Stimulated activated CD8-positive, alpha-beta memory T cell treated with anti-CD3 and anti-CD28 coated beads, Interleukin-7, amount 100 ng/mL, for 24 hours (primary cell): ENCODE results near the gene ZC3H10.
"Not testable (repeated sequence)": the region's sequence is repeated elsewhere in the genome, so short reads cannot be mapped to it uniquely, and the experiment has no call there.

Experiments
- DNase-seq: peaks from one replicate; pipeline ENCODE4 v3.0.0-alpha.2; 2020; ENCODE audit warnings: low read depth

ZC3H10 gene

GRCh38 chr12:56154818-56155217 lies 36.8 kb downstream of the ZC3H10 start:
- DNase-seq: no peak

- no peak for DNase-seq
These were observed 37.3 kb downstream of the ZC3H10 start for GRCh38 chr12:56155256-56155845.

DNA sequence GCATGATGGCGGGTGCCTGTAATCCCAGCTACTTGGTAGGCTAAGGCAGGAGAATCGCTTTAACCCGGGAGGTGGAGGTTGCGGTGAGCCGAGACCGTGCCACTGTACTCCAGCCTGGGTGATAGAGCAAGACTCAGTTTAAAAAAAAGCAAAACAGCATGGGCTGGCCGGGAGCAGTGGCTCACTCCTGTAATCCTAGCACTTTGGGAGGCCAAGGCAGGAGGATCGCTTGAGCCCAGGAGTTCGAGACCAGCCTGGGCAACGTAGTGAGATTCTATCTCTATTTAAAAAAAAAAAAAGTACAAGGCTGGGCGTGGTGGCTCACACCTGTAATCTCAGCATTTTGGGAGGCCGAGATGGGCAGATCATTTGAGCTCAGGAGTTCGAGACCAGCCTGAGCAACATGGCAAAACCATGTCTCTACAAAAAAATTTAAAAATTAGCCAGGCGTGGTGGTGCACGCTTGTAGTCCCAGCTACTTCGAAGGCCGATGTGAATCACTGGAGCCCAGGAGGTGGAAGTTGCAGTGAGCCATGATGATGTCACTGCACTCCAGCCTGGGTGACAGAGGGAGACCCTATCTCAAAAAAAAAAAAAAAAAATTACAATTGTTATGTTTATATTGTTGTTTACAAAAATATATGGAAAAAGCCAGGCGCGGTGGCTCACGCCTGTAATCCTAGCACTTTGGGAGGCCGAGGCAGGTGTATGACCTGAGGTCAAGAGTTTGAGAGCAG lies 38.6 kb downstream of the ZC3H10 start:
- DNase-seq: not testable (repeated sequence)

DNA sequence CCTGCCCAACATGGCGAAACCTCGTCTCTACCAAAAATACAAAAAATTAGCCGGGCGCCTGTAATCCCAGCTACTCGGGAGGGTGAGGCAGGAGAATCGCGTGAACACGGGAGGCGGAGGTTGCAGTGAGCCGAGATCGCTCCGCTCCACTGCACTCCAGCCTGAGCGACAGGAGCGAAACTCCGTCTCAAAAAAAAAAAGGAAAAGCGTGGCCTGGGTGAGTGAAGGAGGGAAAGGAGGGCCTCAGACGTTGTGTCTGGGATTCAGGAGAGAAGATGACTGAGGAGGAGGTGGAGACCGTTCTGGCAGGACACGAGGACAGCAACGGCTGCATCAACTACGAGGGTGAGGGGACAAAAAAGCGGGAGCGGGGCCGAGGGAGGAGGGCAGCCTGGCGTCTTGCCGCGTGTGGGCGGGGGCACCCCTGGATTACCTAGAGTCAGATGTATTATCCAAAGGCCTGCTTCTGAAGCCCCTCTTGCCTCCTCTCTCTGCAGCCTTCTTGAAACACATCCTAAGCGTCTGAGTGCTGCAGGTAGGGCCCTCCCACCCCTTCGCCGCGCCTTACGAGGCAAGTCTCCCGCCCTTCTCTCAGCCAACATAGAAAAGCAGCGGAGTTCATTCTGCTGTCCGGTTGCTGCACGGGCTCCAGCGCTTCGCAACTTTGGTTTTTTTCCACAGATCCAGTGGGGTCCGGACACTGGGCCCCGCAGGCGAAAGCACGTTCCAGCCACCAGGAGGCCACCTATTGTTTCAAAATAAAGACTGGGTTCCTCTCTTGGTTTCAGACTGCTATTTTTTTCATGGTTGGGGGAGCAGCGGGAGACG lies 39.3 kb downstream of the ZC3H10 start:
- peak; percentile 20 for DNase-seq

DNA sequence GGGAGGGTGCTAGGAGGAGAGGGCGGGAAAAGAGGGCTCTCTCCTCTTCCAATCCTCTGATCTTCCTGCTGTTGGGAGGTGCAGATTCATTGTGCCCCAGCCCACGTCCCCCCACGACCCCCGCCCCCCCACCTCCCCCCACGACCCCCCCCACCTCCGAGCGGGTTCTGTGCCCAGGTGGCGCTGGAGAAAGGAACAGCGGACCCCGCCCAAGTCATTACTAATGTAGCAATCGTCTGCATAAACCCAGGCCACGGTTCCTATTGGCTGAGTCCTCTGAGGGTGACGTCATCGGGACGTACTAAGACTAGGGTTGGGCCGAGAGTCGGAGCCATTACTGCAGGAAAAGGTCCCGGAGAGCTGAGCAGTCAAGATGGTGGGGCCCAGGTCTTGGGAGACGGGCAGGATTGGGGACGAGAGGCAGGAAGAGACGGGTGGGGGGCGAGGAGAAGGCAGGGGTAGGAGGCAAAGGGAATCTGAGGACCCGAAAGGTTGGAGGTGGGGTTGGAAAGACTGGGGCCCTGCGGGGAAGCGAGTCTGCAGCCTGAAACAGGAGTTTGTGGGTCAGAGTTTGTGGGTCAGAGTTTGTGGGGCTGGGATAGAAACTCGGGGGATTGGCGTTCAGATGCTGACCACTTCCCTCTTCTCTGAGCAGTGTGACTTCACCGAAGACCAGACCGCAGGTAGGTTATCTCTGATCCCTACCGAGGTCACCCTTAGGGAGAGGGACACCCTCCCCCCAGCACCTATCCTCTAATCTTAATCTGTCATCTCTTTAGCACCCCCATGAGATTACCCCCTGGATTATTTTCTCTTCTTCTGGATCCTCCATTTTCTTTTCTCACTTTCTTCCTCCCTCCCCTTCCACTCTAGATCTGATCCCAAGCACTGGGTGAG lies 40.2 kb downstream of the ZC3H10 start, which contains the start of gene MYL6:
TSS of gene MYL6 (plus strand) at position 331 of the 897 bp plus-strand sequence. CDS start at position 374, 43 bp downstream.
- peak; percentile 75 for DNase-seq

- DNase-seq: no peak
These were observed 40.9 kb downstream of the ZC3H10 start for GRCh38 chr12:56158926-56159461.

DNA sequence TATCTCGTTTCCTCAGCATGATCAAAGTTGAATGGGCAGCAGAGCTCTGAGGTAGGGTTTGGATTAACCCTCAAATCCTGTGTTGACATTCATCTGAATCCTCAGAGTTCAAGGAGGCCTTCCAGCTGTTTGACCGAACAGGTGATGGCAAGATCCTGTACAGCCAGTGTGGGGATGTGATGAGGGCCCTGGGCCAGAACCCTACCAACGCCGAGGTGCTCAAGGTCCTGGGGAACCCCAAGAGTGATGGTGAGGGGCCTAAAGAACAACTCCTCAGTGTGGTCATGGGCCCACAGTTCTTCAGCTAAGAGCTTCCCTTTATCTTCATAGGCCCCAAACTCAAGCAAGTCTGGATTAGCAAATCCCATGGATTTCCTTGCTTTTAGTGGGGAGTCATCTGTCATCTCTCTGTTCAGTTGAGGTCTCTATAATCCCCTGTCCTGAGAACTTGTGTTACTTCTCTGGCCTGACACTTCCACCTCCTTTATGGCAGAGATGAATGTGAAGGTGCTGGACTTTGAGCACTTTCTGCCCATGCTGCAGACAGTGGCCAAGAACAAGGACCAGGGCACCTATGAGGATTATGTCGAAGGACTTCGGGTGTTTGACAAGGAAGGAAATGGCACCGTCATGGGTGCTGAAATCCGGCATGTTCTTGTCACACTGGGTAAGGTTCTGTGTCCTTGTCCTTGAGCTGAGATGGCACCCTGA lies 41.6 kb downstream of the ZC3H10 start:
- no peak for DNase-seq

DNA sequence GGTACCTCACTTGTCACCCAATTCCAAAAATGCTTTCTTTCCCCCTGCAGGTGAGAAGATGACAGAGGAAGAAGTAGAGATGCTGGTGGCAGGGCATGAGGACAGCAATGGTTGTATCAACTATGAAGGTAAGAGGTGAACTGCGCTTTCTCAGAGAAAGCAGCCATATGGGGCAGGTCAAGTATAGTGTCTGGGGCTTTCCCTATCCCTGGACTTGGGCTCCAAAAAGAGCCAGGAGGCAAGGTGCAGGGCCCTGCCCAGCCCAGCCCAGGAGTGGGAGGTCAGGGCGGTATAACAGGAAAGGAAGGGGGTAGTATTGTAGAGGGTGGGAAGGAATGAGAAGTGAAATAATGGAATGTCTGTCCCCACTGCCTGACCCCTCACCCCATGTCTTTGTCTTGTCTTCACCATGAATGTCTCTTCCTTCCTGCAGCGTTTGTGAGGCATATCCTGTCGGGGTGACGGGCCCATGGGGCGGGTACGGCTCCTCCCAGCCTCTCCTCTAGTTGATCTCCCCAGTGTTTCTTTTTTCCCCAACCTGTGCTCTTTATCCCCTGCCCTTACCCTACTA lies 42.2 kb downstream of the ZC3H10 start:
- peak; percentile 28 for DNase-seq

DNA sequence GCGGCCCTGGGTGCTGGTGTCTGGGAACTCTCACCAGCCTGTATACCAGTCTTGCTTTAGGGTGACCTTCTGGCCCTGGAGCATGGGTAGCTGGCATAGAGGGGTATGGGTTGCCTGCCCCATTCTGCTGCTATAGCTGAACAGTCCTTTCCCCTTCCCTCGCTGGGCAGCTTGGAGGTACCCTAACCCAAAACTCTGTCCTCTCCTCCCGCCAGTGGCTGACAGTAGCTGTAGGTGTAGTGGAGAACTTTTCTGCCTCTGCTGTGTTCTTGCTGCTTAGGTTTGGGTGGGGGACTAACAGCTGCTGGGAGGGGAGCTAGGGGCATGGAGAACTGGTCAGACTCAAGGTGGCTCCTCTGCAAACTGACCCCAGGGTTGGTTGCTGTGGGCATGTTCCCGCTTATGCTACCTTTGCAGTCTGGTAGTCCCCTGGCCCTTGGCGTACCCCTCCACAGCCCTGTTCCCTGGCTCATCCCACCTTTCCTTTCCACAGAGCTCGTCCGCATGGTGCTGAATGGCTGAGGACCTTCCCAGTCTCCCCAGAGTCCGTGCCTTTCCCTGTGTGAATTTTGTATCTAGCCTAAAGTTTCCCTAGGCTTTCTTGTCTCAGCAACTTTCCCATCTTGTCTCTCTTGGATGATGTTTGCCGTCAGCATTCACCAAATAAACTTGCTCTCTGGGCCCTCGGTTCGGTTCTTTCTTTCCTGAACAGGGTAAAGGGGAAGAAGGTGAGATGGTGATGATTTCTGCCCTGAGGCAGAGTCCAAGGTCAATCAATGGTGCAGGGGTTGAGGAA lies 43.0 kb downstream of the ZC3H10 start:
- DNase-seq: no peak

DNA sequence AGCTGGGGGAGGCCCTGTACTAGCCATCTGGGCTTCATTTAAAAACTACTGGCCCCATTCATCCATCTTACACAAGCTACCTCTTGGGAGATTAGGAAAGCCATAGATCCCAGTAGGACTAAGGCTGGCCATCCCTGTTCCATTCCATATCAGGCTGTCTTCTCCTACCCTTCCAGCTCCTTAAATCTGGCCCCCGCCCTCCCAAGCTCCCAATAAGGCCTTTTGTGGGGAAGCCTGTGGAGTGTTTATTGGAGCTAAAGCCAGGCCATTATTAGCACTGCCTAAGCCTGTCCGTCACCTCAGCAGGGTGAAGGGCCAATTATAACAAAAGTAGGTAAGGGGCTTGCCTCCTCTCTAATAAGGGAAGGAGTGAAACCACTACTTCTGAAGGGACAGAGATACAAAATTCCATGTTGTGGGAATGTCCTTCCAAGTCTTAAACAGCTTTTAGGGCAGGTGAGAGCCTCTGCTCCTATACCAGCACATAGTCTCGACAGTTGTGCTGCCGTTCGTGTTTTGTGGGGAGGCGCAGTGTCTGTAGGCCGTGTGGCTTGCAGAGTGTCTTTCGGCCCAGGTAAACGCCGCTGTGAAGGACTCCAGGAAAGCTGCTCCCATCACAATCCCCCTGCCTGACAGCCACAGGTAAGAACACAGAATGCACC lies 43.8 kb downstream of the ZC3H10 start:
- DNase-seq: no peak

- no peak for DNase-seq
These were observed 44.6 kb downstream of the ZC3H10 start for GRCh38 chr12:56162468-56163290.

DNA sequence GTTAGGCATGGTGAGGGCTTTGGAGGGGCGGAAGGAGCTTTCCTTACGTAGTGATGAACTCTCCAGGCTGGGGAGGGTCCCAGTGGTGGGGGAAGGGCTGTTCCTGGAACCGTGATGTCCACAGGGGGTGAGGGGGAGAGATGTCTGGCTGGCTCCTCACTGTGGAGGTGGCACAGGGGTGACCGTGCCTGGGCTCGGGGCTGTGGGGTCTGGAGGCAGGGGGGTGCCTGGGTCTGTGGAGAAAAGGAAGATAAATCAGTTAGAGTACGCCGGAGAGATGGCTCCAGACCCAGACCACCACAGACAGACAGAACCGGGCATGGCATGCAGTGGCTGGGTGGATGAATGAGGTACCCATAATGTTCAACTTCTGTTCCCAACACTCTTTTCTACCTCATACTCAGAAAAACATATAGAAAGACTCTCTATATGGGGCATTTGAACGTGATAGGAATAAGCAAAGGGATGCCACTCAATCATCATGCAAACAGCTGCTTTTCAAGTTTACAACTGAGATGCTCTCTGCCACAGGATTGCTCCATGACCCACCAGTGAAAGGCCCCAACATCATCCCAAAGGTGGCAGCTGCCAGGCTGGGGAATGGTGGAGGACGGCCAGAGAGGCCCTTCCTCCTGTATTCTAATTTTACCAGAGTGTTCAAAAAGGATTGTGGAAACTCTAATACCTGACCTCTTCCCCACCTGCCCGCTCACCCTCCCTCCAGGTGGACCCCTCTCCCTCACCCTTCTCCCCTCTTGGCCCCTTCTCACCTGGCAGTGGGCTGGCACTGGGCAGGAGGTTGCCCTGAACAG lies 45.7 kb downstream of the ZC3H10 start:
- DNase-seq: no peak

GRCh38 chr12:56164345-56164729 lies 46.3 kb downstream of the ZC3H10 start:
- no peak for DNase-seq

- DNase-seq: no peak
These were observed 47.3 kb downstream of the ZC3H10 start for GRCh38 chr12:56165369-56165768.

GRCh38 chr12:56169229-56169759 lies 51.2 kb downstream of the ZC3H10 start:
- DNase-seq: no peak

DNA sequence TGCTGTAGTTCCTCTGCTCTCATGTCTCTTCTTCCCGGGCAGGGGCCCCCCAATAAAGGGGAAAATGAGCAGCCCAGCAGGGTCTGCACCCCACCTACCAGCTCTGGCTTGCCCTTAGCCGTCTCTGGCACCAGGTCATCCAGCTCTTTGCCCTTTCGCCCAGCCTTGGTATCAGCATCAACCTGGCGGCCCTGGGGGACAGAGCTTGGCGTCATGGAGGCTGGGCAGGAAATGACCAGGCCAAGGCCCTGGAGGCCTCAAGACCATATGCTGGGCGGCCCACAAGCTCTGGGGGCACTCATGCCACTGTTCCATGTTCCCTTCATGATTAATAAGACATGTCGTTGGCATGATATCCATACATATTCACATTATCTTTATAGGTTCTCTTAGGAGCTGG lies 54.8 kb downstream of the ZC3H10 start:
- DNase-seq: no peak
